HG02870 (cell line): ENCODE results near the gene BLOC1S6.
A peak's percentile ranks its signal among the peaks of the same experiment; 100 is the strongest.

Source experiments
- ATAC-seq: cut with Tn5 transposase; IDR thresholded peaks from one replicate; pipeline ENCODE4 v1.9.1; 2021; ENCODE audit warnings: mild to moderate bottlenecking, moderate library complexity; ENCODE audit not compliant: unreplicated experiment

BLOC1S6 gene

GRCh38 chr15:45587095-45587862 is at the start of gene BLOC1S6:
Gene BLOC1S6 (plus strand): TSS chr15:45587379. CDS start chr15:45587444, 65 bp downstream.
- peak; percentile 73 for ATAC-seq

GRCh38 chr15:45539680-45540079 is 47.5 kb upstream of the BLOC1S6 start:
- ATAC-seq, result no peak

- no peak for ATAC-seq
These were observed 46.6 kb upstream of the BLOC1S6 start for GRCh38 chr15:45540531-45540930.

- ATAC-seq, result no peak
These were observed 44.1 kb upstream of the BLOC1S6 start for GRCh38 chr15:45543051-45543450.

GRCh38 chr15:45544266-45545023 is 42.7 kb upstream of the BLOC1S6 start:
- ATAC-seq, result no peak

- no peak for ATAC-seq
These were observed 40.4 kb upstream of the BLOC1S6 start for GRCh38 chr15:45546789-45547188.

- ATAC-seq, result no peak
These were observed 38.2 kb upstream of the BLOC1S6 start for GRCh38 chr15:45548753-45549520.

GRCh38 chr15:45549541-45550220 is 37.5 kb upstream of the BLOC1S6 start:
- no peak for ATAC-seq

- no peak for ATAC-seq
These were observed 36.7 kb upstream of the BLOC1S6 start for GRCh38 chr15:45550436-45550835.

- ATAC-seq, result no peak
These were observed 35.5 kb upstream of the BLOC1S6 start for GRCh38 chr15:45551676-45552075.

GRCh38 chr15:45555934-45556608 is 31.1 kb upstream of the BLOC1S6 start:
- ATAC-seq, result no peak

GRCh38 chr15:45572617-45573016 is 14.6 kb upstream of the BLOC1S6 start:
- no peak for ATAC-seq

GRCh38 chr15:45573961-45574629 is 13.1 kb upstream of the BLOC1S6 start:
- no peak for ATAC-seq

GRCh38 chr15:45581919-45582318 is 5.3 kb upstream of the BLOC1S6 start:
- no peak for ATAC-seq

- no peak for ATAC-seq
These were observed 3.2 kb upstream of the BLOC1S6 start for GRCh38 chr15:45583731-45584639.

GRCh38 chr15:45585069-45585791 is 1.9 kb upstream of the BLOC1S6 start:
- ATAC-seq, result no peak

GRCh38 chr15:45586125-45586524 is 1.1 kb upstream of the BLOC1S6 start:
- ATAC-seq, result no peak

GRCh38 chr15:45586601-45587094 is 531 bp upstream of the BLOC1S6 start:
- ATAC-seq, result no peak
